K562 (cell line): ENCODE data around the gene PFKFB2. TPM values are rescaled to one million over a fixed set of nuclear protein-coding genes. Genes with fewer than 3 reads are reported as not detected.

ENCODE experiments used
- ADNP ChIP-seq: fragments of 200-800 bp; sonication (Bioruptor generic); IDR thresholded peaks from 2 replicates; pipeline ENCODE4 v1.6.1; 2016; ENCODE audit warnings: missing genetic modification characterization, missing compliant biosample characterization
- HEY1 ChIP-seq: fragments of 250-450 bp; sonication (Bioruptor Pico); IDR thresholded peaks from 2 replicates; pipeline ENCODE4 v1.5.0; 2020; ENCODE audit warnings: mild to moderate bottlenecking, moderate library complexity, borderline replicate concordance
- HMG20A ChIP-seq: fragments of 450-650 bp; formaldehyde crosslinking; conservative IDR thresholded peaks from 2 replicates; pipeline ENCODE4 v1.4.0; 2020; ENCODE audit warnings: mild to moderate bottlenecking, mixed read lengths
- KAT8 ChIP-seq: fragments of 450-650 bp; IDR thresholded peaks from 2 replicates; pipeline ENCODE4 v1.6.1; 2016; ENCODE audit warnings: low read depth, mild to moderate bottlenecking
- MNT ChIP-seq, 2 experiments: fragments of 450-650 bp; conservative IDR thresholded peaks; 2 replicates each; pipeline ENCODE4 v1.6.1; 2017; ENCODE audit warnings: mild to moderate bottlenecking in 2 of 2, moderate library complexity in 2 of 2
- RAD21 ChIP-seq, 2 experiments: fragments of 250-450 bp in 1 of 2; fragments of 450-650 bp in 1 of 2; sonication (Bioruptor Pico) in 1 of 2; formaldehyde crosslinking in 1 of 2; IDR thresholded peaks in 1 of 2; conservative IDR thresholded peaks in 1 of 2; 2 replicates each; pipeline versions ENCODE4 v1.4.0 to v1.8.0; 2020 to 2022; ENCODE audit warnings: mild to moderate bottlenecking in 2 of 2, moderate library complexity in 1 of 2
- SETDB1 ChIP-seq: IDR thresholded peaks from one replicate; pipeline ENCODE4 v1.6.1; 2012; ENCODE audit warnings: low read length, control low read depth, inconsistent platforms
- USF1 ChIP-seq: sonication (generic); formaldehyde crosslinking; IDR thresholded peaks from 2 replicates; pipeline ENCODE4 v1.9.0; 2022; ENCODE audit warnings: mild to moderate bottlenecking, missing genetic modification reagents
- ZBTB33 ChIP-seq: sonication (generic); formaldehyde crosslinking; IDR thresholded peaks from 2 replicates; pipeline ENCODE4 v1.8.1; 2023; ENCODE audit warnings: mild to moderate bottlenecking, missing genetic modification reagents
- ZFP1 ChIP-seq: fragments of 450-650 bp; formaldehyde crosslinking; IDR thresholded peaks from 2 replicates; pipeline ENCODE4 v1.4.0; 2020; ENCODE audit warnings: mild to moderate bottlenecking, mixed read lengths
- ZFP30 ChIP-seq: fragments of 250-450 bp; sonication (Bioruptor Pico); IDR thresholded peaks from 2 replicates; pipeline ENCODE4 v1.8.0; 2022; ENCODE audit warnings: moderate library complexity, mild to moderate bottlenecking, inconsistent platforms, borderline replicate concordance
- ZKSCAN3 ChIP-seq: fragments of 250-450 bp; sonication (Bioruptor Pico); IDR thresholded peaks from 2 replicates; pipeline ENCODE4 v1.4.0; 2020
- ZNF134 ChIP-seq: fragments of 250-450 bp; sonication (Bioruptor Pico); conservative IDR thresholded peaks from 2 replicates; pipeline ENCODE4 v1.4.0; 2020
- ZNF41 ChIP-seq: fragments of 250-450 bp; sonication (Bioruptor Pico); conservative IDR thresholded peaks from 2 replicates; pipeline ENCODE4 v1.4.0; 2020; ENCODE audit warnings: mild to moderate bottlenecking
- ZNF449 ChIP-seq: fragments of 250-450 bp; sonication (Bioruptor Pico); IDR thresholded peaks from 2 replicates; pipeline ENCODE4 v1.8.0; 2022; ENCODE audit warnings: moderate library complexity, mild to moderate bottlenecking, inconsistent platforms
- ZNF707 ChIP-seq: fragments of 250-450 bp; sonication (Bioruptor Pico); conservative IDR thresholded peaks from 2 replicates; pipeline ENCODE4 v1.8.0; 2022; ENCODE audit warnings: inconsistent platforms, mild to moderate bottlenecking, moderate library complexity
- polyA plus RNA-seq, 8 experiments: library from polyadenylated mRNA; depleted of rRNA in 4 of 8; stranded (reverse) in 5 of 8; unstranded in 3 of 8; fragments of >200 nt; fragmentation: Nextera tagmentation in 2 of 8; fragmentation: Illumina TruSeq in 1 of 8; extraction: Ambion mirVana in 2 of 8; extraction: Trizol in 1 of 8; gene quantifications; 2 replicates each; pipeline versions ENCODE4 v1.2.1 to v1.2.3, GENCODE V29; 2011 to 2014; ENCODE audit warnings: inconsistent platforms in 1 of 8, missing spikeins in 1 of 8
- total RNA-seq, 7 experiments: library from RNA; depleted of rRNA in 6 of 7; stranded (reverse); fragments of >200 nt in 6 of 7; fragmentation: Illumina TruSeq in 2 of 7; extraction: Trizol in 2 of 7; gene quantifications; 2 replicates each; pipeline versions ENCODE4 v1.2.1 to v1.2.3, GENCODE V29; 2011 to 2021; ENCODE audit warnings: low replicate concordance in 1 of 7

PFKFB2 gene
- total and polyA plus RNA-seq, 9 of the 15 experiments (the other 6 are each of a cell fraction or from before 2014, with no cell fraction given): 6.9 to 26.0 (median 16.4) TPM

GRCh38 chr1:207049974-207050391 lies 3.1 kb upstream of the PFKFB2 start (continued):
- TF ChIP-seq USF1: no peak
- no peak for TF ChIP-seq ZNF707
- TF ChIP-seq RAD21 (CRISPR knock-in tag; conservative IDR thresholded peaks at IDR 0.05 in 1 of 2, IDR thresholded peaks at IDR 0.05 in 1 of 2): peak; percentile 78 to 79
- 0 out of 2 replicates have a peak, but pooled peaks have one; percentile 63 for TF ChIP-seq ZNF449 (CRISPR knock-in tag)
- no peak for TF ChIP-seq ZNF134 (CRISPR knock-in tag)
- TF ChIP-seq ZBTB33: no peak
- TF ChIP-seq KAT8: 0 out of 2 replicates have a peak, but pooled peaks have one; percentile 33
- no peak for TF ChIP-seq HMG20A
- TF ChIP-seq MNT (conservative IDR thresholded peaks at IDR 0.05): peak; percentile 34 to 46; a peak in 3 of 4 replicates
- 0 out of 2 replicates have a peak, but pooled peaks have one; percentile 41 for TF ChIP-seq ZNF41 (CRISPR knock-in tag)
- peak; percentile 45; the same call in 1 of the 2 replicates for TF ChIP-seq ZFP30 (CRISPR knock-in tag)
- no peak for TF ChIP-seq ZKSCAN3 (CRISPR knock-in tag)
- 0 out of 2 replicates have a peak, but pooled peaks have one; percentile 58 for TF ChIP-seq HEY1 (CRISPR knock-in tag)
- TF ChIP-seq SETDB1: no peak
- no peak for TF ChIP-seq ADNP
- no peak for TF ChIP-seq ZFP1 (CRISPR knock-in tag)
